Esophagus squamous epithelium (tissue), 5 donors: ENCODE data around the gene TSPAN14. TPM values are rescaled to one million over a fixed set of nuclear protein-coding genes. Genes with fewer than 3 reads are reported as not detected.

Experiments
- DNase-seq: peaks from one replicate; lab custom pipeline; 2025; lab: John Stamatoyannopoulos, UW
- H3K27ac ChIP-seq, 4 donors: fragments of 200-600 bp; sonication (generic); one replicate each; pipeline ENCODE4 v1.5.1; 2016 to 2019; ENCODE audit warnings: mild to moderate bottlenecking in 1 of 4
- H3K27me3 ChIP-seq, 4 donors: fragments of 200-600 bp; sonication (generic); 1 replicate in 3 of 4; 2 replicates in 1 of 4; pipeline versions ENCODE4 v1.5.1 to v1.6.0; 2017 to 2021; ENCODE audit warnings: antibody characterized with exemption in 1 of 4
- H3K36me3 ChIP-seq, 3 donors: fragments of 200-600 bp; sonication (generic); one replicate each; pipeline ENCODE4 v1.5.1; 2016 to 2019
- H3K4me1 ChIP-seq, 3 donors: fragments of 200-600 bp; sonication (generic); one replicate each; pipeline ENCODE4 v1.5.1; 2017 to 2019
- H3K4me3 ChIP-seq, 4 donors: fragments of 200-600 bp; sonication (generic); 1 replicate in 3 of 4; 2 replicates in 1 of 4; pipeline ENCODE4 v1.5.1; 2016 to 2019; ENCODE audit warnings: mild to moderate bottlenecking in 2 of 4, moderate library complexity in 1 of 4
- H3K9me3 ChIP-seq, 3 donors: fragments of 200-600 bp; sonication (generic); one replicate each; pipeline ENCODE4 v1.5.1; 2016 to 2019
- CTCF ChIP-seq, 6 experiments: fragments of 450-650 bp in 4 of 6; fragments of 200-600 bp in 2 of 6; sonication (generic) in 2 of 6; IDR thresholded peaks; one replicate each; pipeline ENCODE4 v1.5.1; 2016 to 2019; ENCODE audit warnings: antibody characterized with exemption in 6 of 6, mild to moderate bottlenecking in 4 of 6, moderate library complexity in 4 of 6
- POLR2A ChIP-seq, 4 donors: fragments of 450-650 bp; IDR thresholded peaks; one replicate each; pipeline ENCODE4 v1.6.1; 2017; ENCODE audit warnings: antibody characterized with exemption in 4 of 4, mild to moderate bottlenecking in 4 of 4, moderate library complexity in 3 of 4
- WGBS, 2 donors: methylation state at CpG; one replicate each; pipeline ENCODE4 v1.1.5; 2018; 5-methylcytosine and 5-hydroxymethylcytosine counted together
- intact Hi-C: fragments of 100-400 bp; cut with DNase I; formaldehyde crosslinking; loops from one replicate; pipeline ENCODE4 v1.15.0; 2022
- total RNA-seq, 4 donors: library from RNA; depleted of rRNA; stranded (reverse); fragments of >200 nt; gene quantifications; one replicate each; pipeline ENCODE4 v1.1.0, GENCODE V29; 2016
- donor health status: DM: yes; HTN: yes; CAD: no.

TSPAN14 gene
- total RNA-seq, 4 donors from 2014 or later, result 66.4 to 118 (median 89.8) TPM

GRCh38 chr10:80470266-80470665 lies 16.2 kb downstream of the TSPAN14 start:
- H3K4me1 ChIP-seq, result peaks cover 97 to 100% (median 100%) of the 10 kb centered on the region in 3 donors
- H3K27ac ChIP-seq, result peak overlapping the region; percentile 86 to 100 (median 98)
- intact Hi-C loops, result no loop called here
- H3K9me3 ChIP-seq, result no peaks in the 10 kb centered on the region
- H3K36me3 ChIP-seq, result peaks cover 3 to 48% (median 5%) of the 10 kb centered on the region in 3 donors
- TF ChIP-seq CTCF (IDR thresholded peaks at IDR 0.05) (no peak), POLR2A (IDR thresholded peaks at IDR 0.05) (no peak)
- H3K4me3 ChIP-seq, result no peak overlapping the region
- 81% methylated on average over 3 of the region's 3 CpGs for WGBS, 2 donors
- no peak for DNase-seq
- H3K27me3 ChIP-seq, result no peaks in the 10 kb centered on the region

- Histone ChIP-seq H3K4me1 (peaks cover 96 to 100% (median 99%) of the 10 kb centered on the region in 3 donors), H3K27ac (peak overlapping the region; percentile 86 to 100 (median 98)), H3K27me3 (no peaks in the 10 kb centered on the region), H3K36me3 (peaks cover 3 to 55% (median 5%) of the 10 kb centered on the region in 3 donors), H3K4me3 (no peak overlapping the region), H3K9me3 (no peaks in the 10 kb centered on the region)
- intact Hi-C loops, result no loop called here
- DNase-seq, result no peak
- TF ChIP-seq CTCF (IDR thresholded peaks at IDR 0.05) (no peak), POLR2A (IDR thresholded peaks at IDR 0.05) (no peak)
- 20 to 73% methylated on average over 2 of the region's 3 CpGs for WGBS, 2 donors
These were observed 16.9 kb downstream of the TSPAN14 start for GRCh38 chr10:80471001-80471400.

- DNase-seq, result no peak
- intact Hi-C loops, result no loop called here
These were observed 17.7 kb downstream of the TSPAN14 start for GRCh38 chr10:80471715-80472233.

GRCh38 chr10:80472234-80473095 lies 18.4 kb downstream of the TSPAN14 start:
- intact Hi-C loops, result no loop called here
- Histone ChIP-seq H3K9me3 (no peaks in the 10 kb centered on the region), H3K36me3 (peaks cover 3 to 66% (median 5%) of the 10 kb centered on the region in 3 donors), H3K27me3 (no peaks in the 10 kb centered on the region), H3K4me3 (peak overlapping the region in 1 of 4 donors; percentile 12), H3K4me1 (peaks cover 87 to 98% (median 93%) of the 10 kb centered on the region in 3 donors), H3K27ac (peak overlapping the region; percentile 86 to 100 (median 98))
- no peak for DNase-seq
- WGBS, 2 donors, result 13 to 19% methylated on average over 9 of the region's 9 CpGs
- TF ChIP-seq POLR2A (IDR thresholded peaks at IDR 0.05) (no peak), CTCF (IDR thresholded peaks at IDR 0.05) (no peak)

More at GRCh38 chr10:80471715-80472233, 17.7 kb downstream of the TSPAN14 start:
- Histone ChIP-seq H3K36me3 (peaks cover 3 to 59% (median 5%) of the 10 kb centered on the region in 3 donors), H3K27me3 (no peaks in the 10 kb centered on the region), H3K4me1 (peaks cover 91 to 98% (median 93%) of the 10 kb centered on the region in 3 donors), H3K4me3 (peak overlapping the region in 1 of 4 donors; percentile 12), H3K27ac (peak overlapping the region; percentile 86 to 100 (median 98)), H3K9me3 (no peaks in the 10 kb centered on the region)
- 25 to 52% methylated on average over 2 of the region's 4 CpGs for WGBS, 2 donors
- TF ChIP-seq POLR2A (IDR thresholded peaks at IDR 0.05) (no peak), CTCF (IDR thresholded peaks at IDR 0.05) (no peak)
